ENCODE results near the gene FAM241B. TPM values are rescaled to one million over a fixed set of nuclear protein-coding genes. Genes with fewer than 3 reads are reported as not detected.

The FAM241B gene
- total and polyA plus RNA-seq, 2 donors (not counting 1 experiment from before 2014, with no cell fraction given): 0.54 to 0.64 TPM

GRCh38 chr10:69660296-69660695, 30.2 kb downstream of the FAM241B start:
- CTCF ChIA-PET: interaction anchor here (1.3 kb wide), 1 partner anchor 22 kb away, joined by 3 read pairs; no protein-coding TSS in a partner anchor
- Histone ChIP-seq H3K4me2 (replicated peaks; ENCODE audit: low read depth, low read length, poor library complexity, severe bottlenecking) (no peak overlapping the region), H3K9me3 (ENCODE audit: control extremely low read depth in 1 of 3, control insufficient read depth in 2 of 3, insufficient read depth in 1 of 3, low read length in 2 of 3) (no peaks in the 10 kb centered on the region), H2AFZ (ENCODE audit: insufficient read depth, low read depth, low read length, poor library complexity, severe bottlenecking) (no peak overlapping the region), H3K4me1 (ENCODE audit: control insufficient read depth in 2 of 2, insufficient read depth in 2 of 2, low read length in 2 of 2) (no peaks in the 10 kb centered on the region), H3K4me3 (ENCODE audit: control extremely low read depth in 1 of 5, extremely low read depth in 1 of 5, insufficient read depth in 1 of 5, low read depth in 2 of 5, low read length in 4 of 5) (no peak overlapping the region), H3K27me3 (replicated peaks in 1 of 4; ENCODE audit: control extremely low read depth in 1 of 4, control insufficient read depth in 3 of 4, insufficient read depth in 4 of 4, low read length in 3 of 4) (no peaks in the 10 kb centered on the region), H4K20me1 (ENCODE audit: control insufficient read depth, insufficient read depth, low read length, poor library complexity, severe bottlenecking) (no peaks in the 10 kb centered on the region), H3K27ac (ENCODE audit: low read length in 2 of 2) (no peak overlapping the region), H3K36me3 (replicated peaks in 1 of 2; ENCODE audit: control extremely low read depth in 1 of 2, control insufficient read depth in 1 of 2, extremely low read depth in 1 of 2, insufficient read depth in 2 of 2, low read length in 1 of 2) (no peaks in the 10 kb centered on the region), H3K9ac (ENCODE audit: low read length) (no peak overlapping the region), H3K79me2 (ENCODE audit: control insufficient read depth, insufficient read depth, low read length) (no peaks in the 10 kb centered on the region)
- no peak for TF ChIP-seq EZH2 (IDR thresholded peaks at IDR 0.05; ENCODE audit: borderline replicate concordance, insufficient read depth, low read depth, low read length, poor library complexity, severe bottlenecking)
- DNase-seq (no peak), ATAC-seq (ENCODE audit: low read depth) (no peak)
- POLR2A ChIA-PET: no interaction called here
- H3K4me3 Mint-ChIP-seq: no peak overlapping the region
- 54% methylated on average over 5 of the region's 6 CpGs for WGBS (ENCODE audit: insufficient coverage)
- intact Hi-C loops (cut with micrococcal nuclease): no loop called here
- H3K27me3 Mint-ChIP-seq: peaks cover 21% of the 10 kb centered on the region
- H3K27ac Mint-ChIP-seq: no peak overlapping the region
- H3K4me1 Mint-ChIP-seq: no peaks in the 10 kb centered on the region
- no peaks in the 10 kb centered on the region for H3K9me3 Mint-ChIP-seq (ENCODE audit: insufficient read depth)

- no peaks in the 10 kb centered on the region for H3K4me1 Mint-ChIP-seq
- Histone ChIP-seq H3K36me3 (replicated peaks in 1 of 2; ENCODE audit: control extremely low read depth in 1 of 2, control insufficient read depth in 1 of 2, extremely low read depth in 1 of 2, insufficient read depth in 2 of 2, low read length in 1 of 2) (no peaks in the 10 kb centered on the region), H3K4me1 (ENCODE audit: control insufficient read depth in 2 of 2, insufficient read depth in 2 of 2, low read length in 2 of 2) (no peaks in the 10 kb centered on the region), H3K4me3 (ENCODE audit: control extremely low read depth in 1 of 5, extremely low read depth in 1 of 5, insufficient read depth in 1 of 5, low read depth in 2 of 5, low read length in 4 of 5) (no peak overlapping the region), H3K27me3 (replicated peaks in 1 of 4; ENCODE audit: control extremely low read depth in 1 of 4, control insufficient read depth in 3 of 4, insufficient read depth in 4 of 4, low read length in 3 of 4) (no peaks in the 10 kb centered on the region), H3K9ac (ENCODE audit: low read length) (no peak overlapping the region), H3K79me2 (ENCODE audit: control insufficient read depth, insufficient read depth, low read length) (no peaks in the 10 kb centered on the region), H3K27ac (ENCODE audit: low read length in 2 of 2) (no peak overlapping the region), H3K4me2 (replicated peaks; ENCODE audit: low read depth, low read length, poor library complexity, severe bottlenecking) (no peak overlapping the region), H4K20me1 (ENCODE audit: control insufficient read depth, insufficient read depth, low read length, poor library complexity, severe bottlenecking) (no peaks in the 10 kb centered on the region), H2AFZ (ENCODE audit: insufficient read depth, low read depth, low read length, poor library complexity, severe bottlenecking) (no peak overlapping the region), H3K9me3 (ENCODE audit: control extremely low read depth in 1 of 3, control insufficient read depth in 2 of 3, insufficient read depth in 1 of 3, low read length in 2 of 3) (peaks cover 0 to 2% (median 0%) of the 10 kb centered on the region in 3 donors)
- POLR2A ChIA-PET: no interaction called here
- intact Hi-C loops (cut with micrococcal nuclease): no loop called here
- no peak overlapping the region for H3K4me3 Mint-ChIP-seq
- ATAC-seq (ENCODE audit: low read depth): no peak
- CTCF ChIA-PET: interaction anchor here (0.5 to 1.3 kb wide), 2 partner anchors 23 to 146 kb away, joined by 3 read pairs; no protein-coding TSS in a partner anchor
- TF ChIP-seq EZH2 (IDR thresholded peaks at IDR 0.05; ENCODE audit: borderline replicate concordance, insufficient read depth, low read depth, low read length, poor library complexity, severe bottlenecking) (no peak), CTCF (IDR thresholded peaks at IDR 0.05) (no peak)
- WGBS (ENCODE audit: insufficient coverage): 70% methylated on average over 3 of the region's 4 CpGs
- peaks cover 24% of the 10 kb centered on the region for H3K27me3 Mint-ChIP-seq
- H3K9me3 Mint-ChIP-seq (ENCODE audit: insufficient read depth): no peaks in the 10 kb centered on the region
- H3K27ac Mint-ChIP-seq: no peak overlapping the region
- no peak for DNase-seq
These were observed 31.5 kb downstream of the FAM241B start for GRCh38 chr10:69661414-69662172.
